ENCODE results near the gene PRPF38B. TPM values are rescaled to one million over a fixed set of nuclear protein-coding genes. Genes with fewer than 3 reads are reported as not detected.

Gene PRPF38B
- total and polyA plus RNA-seq, 9 of the 15 experiments (the other 6 are each of a cell fraction or from before 2014, with no cell fraction given) = 25.3 to 85.5 (median 66.4) TPM

- no peak for TF ChIP-seq THRA (IDR thresholded peaks at IDR 0.05)
- TF ChIP-seq ZNF143 (CRISPR knock-in tag; IDR thresholded peaks at IDR 0.05) = peak; percentile 11; the same call in 1 of the 2 replicates
- TF ChIP-seq ZNF436 (CRISPR knock-in tag; IDR thresholded peaks at IDR 0.05) = no peak
Measured at GRCh38 chr1:108691128-108691941, 775 bp upstream of the PRPF38B start (continued).

DNA sequence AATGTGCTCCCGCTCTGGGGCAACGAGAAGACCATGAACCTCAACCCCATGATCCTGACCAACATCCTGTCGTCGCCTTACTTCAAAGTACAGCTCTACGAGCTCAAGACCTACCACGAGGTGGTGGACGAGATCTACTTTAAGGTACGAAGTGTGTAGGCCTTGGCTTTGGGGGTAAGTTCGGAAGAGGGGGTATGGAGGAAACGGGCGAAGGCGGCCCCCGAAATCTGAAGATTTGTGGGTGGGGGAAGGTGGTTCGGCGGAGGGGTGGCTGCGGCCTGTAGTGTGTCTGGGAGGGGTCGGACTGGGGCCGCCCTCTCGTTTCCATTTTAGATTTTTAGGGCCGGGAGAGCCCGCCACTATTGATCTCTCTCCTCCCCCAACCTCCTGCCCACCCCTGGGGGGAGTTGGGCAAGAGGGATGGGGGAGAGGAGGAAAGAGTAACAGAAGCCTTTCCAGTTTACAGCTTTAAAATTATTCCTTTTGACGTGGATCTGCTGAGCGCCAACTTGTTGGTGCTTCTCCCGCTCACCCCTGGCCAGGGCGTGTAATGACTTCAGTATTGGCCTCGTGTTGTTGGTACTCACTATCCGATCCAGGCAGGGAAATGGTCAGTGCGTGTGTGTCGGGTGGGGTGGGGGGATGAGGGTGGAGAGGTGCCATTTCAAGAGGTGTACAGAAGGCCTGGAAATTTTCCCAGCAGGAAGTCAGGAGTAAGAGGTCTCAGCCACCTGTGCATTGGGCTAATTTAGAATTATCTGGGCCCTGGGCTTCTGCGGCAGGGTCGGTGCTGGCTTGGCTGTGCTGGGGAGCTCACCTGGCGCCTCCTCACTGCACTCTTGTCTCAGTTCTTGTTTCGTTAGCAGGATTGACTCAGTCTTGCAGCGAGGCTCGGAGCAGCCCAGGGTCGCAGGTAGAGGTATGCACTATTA, 880 bp downstream of the PRPF38B start:
- Histone ChIP-seq H2AFZ (ENCODE audit: low read depth, low read length) (peak overlapping the region; percentile 93), H3K4me1 (replicated peaks in 1 of 2; ENCODE audit: control insufficient read depth in 2 of 2, insufficient read depth in 2 of 2, low read length in 2 of 2) (peaks cover 5 to 7% of the 10 kb centered on the region in 2 experiments; a peak in 3 of 5 replicates)
- TF ChIP-seq SRF (CRISPR knock-in tag; IDR thresholded peaks at IDR 0.05) = no peak
- no peak for TF ChIP-seq SRSF9 (IDR thresholded peaks at IDR 0.05; ENCODE audit: borderline replicate concordance, low read depth, low read length)
- 0 out of 2 replicates have a peak, but pooled peaks have one; percentile 5 for TF ChIP-seq HIVEP1 (CRISPR knock-in tag; IDR thresholded peaks at IDR 0.05)
- TF ChIP-seq IRF9 (tag; IDR thresholded peaks at IDR 0.05) = no peak
- TF ChIP-seq GABPB2 (CRISPR knock-in tag; conservative IDR thresholded peaks at IDR 0.05) = no peak
- no peak for TF ChIP-seq ZEB2 (IDR thresholded peaks at IDR 0.05)
- no peak for TF ChIP-seq NCOA2 (IDR thresholded peaks at IDR 0.05; ENCODE audit: partially characterized antibody in 2 of 2)
- TF ChIP-seq SMARCC2 (IDR thresholded peaks at IDR 0.05; ENCODE audit: low read depth) = no peak
- TF ChIP-seq ARNT (IDR thresholded peaks at IDR 0.05) = no peak
- no peak for TF ChIP-seq SMARCB1 (IDR thresholded peaks at IDR 0.05; ENCODE audit: insufficient read length, low read depth)
- TF ChIP-seq E2F6 (IDR thresholded peaks at IDR 0.05; ENCODE audit: borderline replicate concordance in 1 of 2, extremely low read depth in 1 of 2, insufficient read depth in 1 of 2, insufficient read length in 1 of 2, low read depth in 1 of 2, low read length in 1 of 2, poor library complexity in 1 of 2, severe bottlenecking in 1 of 2) = peak; percentile 23 to 32

More for the DNA sequence above, 880 bp downstream of the PRPF38B start:
- Histone ChIP-seq H3K4me3 (peak overlapping the region; percentile 74), H3K79me2 (ENCODE audit: control insufficient read depth, insufficient read depth, low read length) (peaks cover 75% of the 10 kb centered on the region), H4K20me1 (replicated peaks; ENCODE audit: control insufficient read depth, insufficient read depth, low read length) (peaks cover 17% of the 10 kb centered on the region), H3K9me1 (ENCODE audit: control insufficient read depth, insufficient read depth, low read length) (no peaks in the 10 kb centered on the region), H3K36me3 (ENCODE audit: control insufficient read depth, insufficient read depth, low read length) (peaks cover 49% of the 10 kb centered on the region), H3K27me3 (ENCODE audit: control insufficient read depth in 2 of 2, insufficient read depth in 2 of 2, low read length in 2 of 2) (no peaks in the 10 kb centered on the region), H3K9me3 (replicated peaks; ENCODE audit: control insufficient read depth, insufficient read depth, low read depth, low read length) (no peaks in the 10 kb centered on the region), H3K4me2 (ENCODE audit: insufficient read depth, low read length) (peak overlapping the region; percentile 94), H3K27ac (ENCODE audit: extremely low read depth, low read depth, low read length) (peak overlapping the region; percentile 94), H3K9ac (ENCODE audit: insufficient read depth in 1 of 2, low read depth in 2 of 2, low read length in 2 of 2) (peak overlapping the region; percentile 91 to 96)
- POLR2A ChIA-PET = interaction anchor here (0.6 to 5.6 kb wide), 19 partner anchors 11 to 905 kb away, joined by 3 to 97 read pairs (median 3); no protein-coding TSS in a partner anchor
- DNase-seq (ENCODE audit: extremely low read depth in 1 of 4, low spot score in 3 of 4) = peak; percentile 70 to 81 (median 72)
- peak; percentile 70 for ATAC-seq
- no TSS peak for BruUV-seq (replicated peaks)
- CTCF ChIA-PET (ENCODE audit: low intra/inter-chr PET ratio) = no interaction called here
- in situ Hi-C loops (cut with MboI) (no loop called here), intact Hi-C loops (cut with micrococcal nuclease) (loop anchor here (2.0 kb wide), 3 partner anchors 50 to 206 kb away; partner anchors contain the start of gene STXBP3)
- WGBS (ENCODE audit: insufficient coverage, low coverage, missing lambda C conversion rate) = 1% methylated on average over 33 of the region's 36 CpGs
- peak; percentile 60 for FAIRE-seq

Measured in K562 (cell line).